Upper lobe of right lung (tissue), 1 donor: Measurements from ENCODE around the gene SCAANT1. TPM values are rescaled to one million over a fixed set of nuclear protein-coding genes. Genes with fewer than 3 reads are reported as not detected.

Experiments
- ATAC-seq: fragments of 200-7000 bp; cut with Tn5 transposase; one replicate; pipeline ENCODE4 v1.9.1; 2020; ENCODE audit warnings: mild to moderate bottlenecking, moderate library complexity
- DNase-seq: peaks from one replicate; pipeline ENCODE4 v3.0.0-alpha.2; 2020
- H3K27ac ChIP-seq: fragments of 200-600 bp; one replicate; pipeline ENCODE4 v1.8.0; 2022
- H3K27me3 ChIP-seq: fragments of 200-600 bp; one replicate; pipeline ENCODE4 v1.8.0; 2022; ENCODE audit warnings: mild to moderate bottlenecking
- H3K36me3 ChIP-seq: fragments of 200-600 bp; one replicate; pipeline ENCODE4 v1.8.0; 2022
- H3K4me1 ChIP-seq: fragments of 200-600 bp; one replicate; pipeline ENCODE4 v1.8.0; 2022
- H3K4me3 ChIP-seq: fragments of 200-600 bp; one replicate; pipeline ENCODE4 v1.8.0; 2022; ENCODE audit warnings: mild to moderate bottlenecking
- H3K9me3 ChIP-seq: fragments of 200-600 bp; one replicate; pipeline ENCODE4 v1.8.0; 2022
- intact Hi-C: fragments of 100-400 bp; cut with DNase I; formaldehyde crosslinking; loops from one replicate; pipeline ENCODE4 v1.11.0; 2022
- total RNA-seq: library from RNA; stranded (reverse); fragmentation: NEBNext Ultra II Directional; extraction: Animal tissue kit (Norgen Biotek cat#: 25700); gene quantifications from one replicate; pipeline ENCODE4 v1.2.1, GENCODE V29; 2021
- TF ChIP-seq, protein P1 (sequence below): fragments of 200-600 bp; IDR thresholded peaks from one replicate; pipeline ENCODE4 v1.8.0; 2022; ENCODE audit warnings: antibody characterized with exemption
- donor health status: DM: no; HTN: yes; CAD: no; lungs with severe emphysema.

SCAANT1 gene
- total RNA-seq, 1 donor from 2014 or later = not detected

DNA sequence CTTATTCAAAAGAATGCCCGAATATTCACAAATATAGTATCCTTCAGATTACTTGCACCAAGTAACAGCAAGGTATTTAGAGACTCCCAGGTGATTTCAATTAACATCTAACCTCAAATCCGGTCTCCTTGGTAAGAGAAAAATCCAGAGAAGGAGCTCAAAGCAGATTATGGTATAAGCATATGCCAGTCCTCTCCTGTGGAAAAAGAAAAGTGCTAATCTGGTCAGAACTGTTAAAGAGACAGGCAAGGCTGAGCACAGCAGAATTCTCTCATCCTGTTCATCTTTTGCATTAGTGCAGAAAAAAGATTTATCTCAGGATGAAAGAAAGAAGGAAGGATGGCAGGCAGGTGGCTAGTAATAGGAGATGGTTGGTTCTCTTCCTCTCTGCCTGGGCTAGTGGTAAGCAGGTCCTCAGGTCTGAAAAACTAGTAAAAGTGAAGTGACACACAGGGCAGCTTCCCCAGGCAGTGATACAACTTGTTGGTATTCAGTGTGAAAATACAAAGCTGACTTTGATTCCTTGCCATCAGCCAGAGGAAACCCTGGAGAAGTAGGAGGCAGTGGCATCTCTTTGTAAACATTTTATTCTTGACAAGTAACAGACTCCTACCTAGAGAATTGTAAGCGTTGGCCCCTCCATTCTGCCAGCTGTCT lies 34.3 kb downstream of the SCAANT1 start:
- H3K9me3 ChIP-seq = no peaks in the 10 kb centered on the region
- no peak for DNase-seq
- H3K27ac ChIP-seq = no peak overlapping the region
- H3K4me1 ChIP-seq = no peaks in the 10 kb centered on the region
- TF ChIP-seq, protein P1, sequence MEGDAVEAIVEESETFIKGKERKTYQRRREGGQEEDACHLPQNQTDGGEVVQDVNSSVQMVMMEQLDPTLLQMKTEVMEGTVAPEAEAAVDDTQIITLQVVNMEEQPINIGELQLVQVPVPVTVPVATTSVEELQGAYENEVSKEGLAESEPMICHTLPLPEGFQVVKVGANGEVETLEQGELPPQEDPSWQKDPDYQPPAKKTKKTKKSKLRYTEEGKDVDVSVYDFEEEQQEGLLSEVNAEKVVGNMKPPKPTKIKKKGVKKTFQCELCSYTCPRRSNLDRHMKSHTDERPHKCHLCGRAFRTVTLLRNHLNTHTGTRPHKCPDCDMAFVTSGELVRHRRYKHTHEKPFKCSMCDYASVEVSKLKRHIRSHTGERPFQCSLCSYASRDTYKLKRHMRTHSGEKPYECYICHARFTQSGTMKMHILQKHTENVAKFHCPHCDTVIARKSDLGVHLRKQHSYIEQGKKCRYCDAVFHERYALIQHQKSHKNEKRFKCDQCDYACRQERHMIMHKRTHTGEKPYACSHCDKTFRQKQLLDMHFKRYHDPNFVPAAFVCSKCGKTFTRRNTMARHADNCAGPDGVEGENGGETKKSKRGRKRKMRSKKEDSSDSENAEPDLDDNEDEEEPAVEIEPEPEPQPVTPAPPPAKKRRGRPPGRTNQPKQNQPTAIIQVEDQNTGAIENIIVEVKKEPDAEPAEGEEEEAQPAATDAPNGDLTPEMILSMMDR = no peak
- intact Hi-C loops = no loop called here
- H3K27me3 ChIP-seq = no peaks in the 10 kb centered on the region
- no peak overlapping the region for H3K4me3 ChIP-seq
- H3K36me3 ChIP-seq = no peaks in the 10 kb centered on the region
- ATAC-seq = no peak

DNA sequence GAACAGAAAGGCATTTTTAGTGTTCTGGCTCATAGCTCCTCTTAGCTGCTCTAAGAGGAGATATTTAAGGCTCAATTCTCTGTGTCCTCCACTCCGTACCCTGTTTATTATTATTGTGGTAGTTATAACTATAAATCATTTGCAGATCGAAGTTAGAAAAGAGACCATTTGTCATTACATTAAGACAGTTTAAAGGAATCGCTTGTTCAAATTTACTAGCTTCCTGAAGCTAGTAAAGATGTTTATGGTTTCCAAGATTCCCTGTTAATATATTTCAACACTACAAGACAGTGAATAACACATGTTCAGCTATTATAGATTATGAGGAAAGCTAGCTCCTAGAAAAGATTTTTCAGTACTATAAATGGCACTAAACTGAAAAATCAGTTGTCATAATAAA lies 35.9 kb downstream of the SCAANT1 start:
- intact Hi-C loops = no loop called here
- Histone ChIP-seq H3K9me3 (no peaks in the 10 kb centered on the region), H3K4me3 (no peak overlapping the region), H3K36me3 (no peaks in the 10 kb centered on the region), H3K4me1 (peaks cover 5% of the 10 kb centered on the region), H3K27me3 (no peaks in the 10 kb centered on the region), H3K27ac (no peak overlapping the region)
- ATAC-seq (no peak), DNase-seq (no peak)
- TF ChIP-seq, protein P1 = no peak

DNA sequence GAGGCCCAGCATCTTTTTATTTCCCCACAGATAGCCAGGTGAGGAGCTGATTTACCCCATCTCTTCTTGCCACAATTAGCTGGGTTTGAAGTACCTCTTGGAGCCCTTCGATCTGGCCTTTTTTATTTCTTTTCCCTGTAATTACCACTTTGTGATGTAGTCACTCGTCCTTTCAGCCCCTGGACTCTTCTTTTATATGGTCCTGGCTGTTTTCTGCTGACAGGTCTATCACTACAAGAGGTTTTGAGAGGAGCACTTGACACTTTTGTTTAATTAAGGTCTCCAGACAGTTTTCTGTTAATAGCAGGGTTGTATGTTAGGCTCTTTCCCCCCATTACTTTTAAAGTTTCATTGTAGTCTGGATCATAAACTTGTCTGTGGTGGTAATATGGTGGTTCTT lies 36.7 kb downstream of the SCAANT1 start:
- no peak for ATAC-seq
- Histone ChIP-seq H3K27ac (no peak overlapping the region), H3K27me3 (no peaks in the 10 kb centered on the region), H3K4me1 (peaks cover 5% of the 10 kb centered on the region), H3K9me3 (no peaks in the 10 kb centered on the region), H3K4me3 (no peak overlapping the region), H3K36me3 (no peaks in the 10 kb centered on the region)
- TF ChIP-seq, protein P1 = no peak
- no peak for DNase-seq
- intact Hi-C loops = no loop called here

DNA sequence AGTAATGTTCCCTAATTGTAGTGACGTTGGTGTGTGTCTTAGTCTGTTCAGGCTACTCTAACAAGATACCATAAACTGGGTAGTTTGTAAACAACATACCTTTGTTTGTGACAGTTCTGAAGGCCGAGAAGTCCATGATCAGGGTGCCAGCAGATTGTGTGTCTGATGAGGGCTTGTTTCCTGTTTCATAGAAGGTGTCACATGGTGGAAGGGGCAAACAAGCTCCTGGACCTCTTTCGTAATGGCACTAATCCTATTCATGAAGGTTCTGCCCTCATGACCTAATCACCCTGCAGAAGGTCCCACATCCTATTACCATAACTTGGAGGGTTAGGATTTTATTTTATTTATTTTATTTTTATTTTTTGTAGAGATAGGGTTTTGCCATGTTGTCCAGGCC lies 37.4 kb downstream of the SCAANT1 start:
- Histone ChIP-seq H3K27ac (no peak overlapping the region), H3K4me3 (no peak overlapping the region), H3K9me3 (no peaks in the 10 kb centered on the region), H3K36me3 (no peaks in the 10 kb centered on the region), H3K27me3 (no peaks in the 10 kb centered on the region), H3K4me1 (peaks cover 5% of the 10 kb centered on the region)
- ATAC-seq = peak; percentile 59
- intact Hi-C loops = no loop called here
- DNase-seq = no peak
- TF ChIP-seq, protein P1 = no peak

DNA sequence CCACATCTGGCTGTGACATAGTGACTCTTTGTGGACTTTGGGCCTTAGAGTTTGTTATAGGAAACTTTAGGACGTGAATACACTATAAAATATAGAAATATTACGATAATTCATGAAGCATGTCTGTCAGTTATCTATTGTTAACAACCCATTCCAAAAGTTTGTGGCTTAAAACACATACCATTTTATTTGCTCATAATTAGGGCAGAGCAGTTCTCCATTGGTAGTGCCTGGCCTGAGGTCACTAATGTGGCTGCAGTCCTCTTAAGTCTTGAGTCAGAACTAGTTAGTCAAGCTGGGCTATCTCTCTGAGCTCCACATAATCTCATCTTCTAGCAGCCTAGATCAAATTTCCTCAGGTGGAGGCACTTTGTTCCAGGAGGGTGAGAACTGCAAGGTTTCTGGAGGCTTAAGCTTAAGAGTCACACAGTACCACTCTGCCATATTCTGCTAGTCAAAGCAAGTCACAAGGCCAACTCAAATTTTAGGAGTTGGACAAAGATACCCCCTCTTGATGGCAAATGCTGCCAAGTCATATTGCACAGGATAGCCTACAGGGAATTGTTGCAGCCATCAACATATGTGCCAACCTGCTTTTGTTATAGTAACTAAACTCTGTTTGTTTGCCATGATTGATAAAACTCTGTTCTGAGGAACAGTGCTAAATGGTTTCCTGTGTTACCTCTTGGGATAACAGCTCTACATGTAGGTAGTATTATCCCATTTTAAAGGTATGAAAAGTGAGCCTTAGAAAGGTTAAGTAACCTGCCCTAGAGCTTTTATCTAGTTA lies 39.9 kb downstream of the SCAANT1 start:
- H3K9me3 ChIP-seq = no peaks in the 10 kb centered on the region
- H3K27me3 ChIP-seq = no peaks in the 10 kb centered on the region
- no peak for ATAC-seq
- intact Hi-C loops = no loop called here
- TF ChIP-seq, protein P1 = no peak
- no peak for DNase-seq
- no peak overlapping the region for H3K4me3 ChIP-seq
- H3K27ac ChIP-seq = no peak overlapping the region
- H3K4me1 ChIP-seq = peaks cover 5% of the 10 kb centered on the region
- H3K36me3 ChIP-seq = no peaks in the 10 kb centered on the region
